KMS-11 (cell line): ENCODE results near the gene DSCAM.

Source experiments
- H2AFZ ChIP-seq: fragments of 200-600 bp; sonication (generic); 2 replicates; pipeline ENCODE4 v1.6.1; 2016; ENCODE audit warnings: antibody characterized with exemption, mixed run types, low read depth
- H3K27ac ChIP-seq: fragments of 200-600 bp; sonication (generic); 2 replicates; pipeline ENCODE4 v1.6.1; 2016; ENCODE audit warnings: mild to moderate bottlenecking, mixed run types
- H3K27me3 ChIP-seq: fragments of 200-600 bp; sonication (generic); 2 replicates; pipeline ENCODE4 v1.6.1; 2017; ENCODE audit warnings: mild to moderate bottlenecking, low read depth, mixed run types, moderate library complexity; ENCODE audit not compliant: insufficient read depth
- H3K36me3 ChIP-seq: fragments of 200-600 bp; sonication (generic); 2 replicates; pipeline ENCODE4 v1.6.1; 2017; ENCODE audit warnings: mild to moderate bottlenecking, mixed run types; ENCODE audit not compliant: insufficient read depth
- H3K4me1 ChIP-seq: fragments of 200-600 bp; sonication (generic); 2 replicates; pipeline ENCODE4 v1.6.1; 2016; ENCODE audit warnings: mild to moderate bottlenecking, low read depth, mixed run types; ENCODE audit not compliant: poor library complexity, severe bottlenecking
- H3K4me2 ChIP-seq: fragments of 200-600 bp; sonication (generic); 2 replicates; pipeline ENCODE4 v1.7.0; 2016; ENCODE audit warnings: mild to moderate bottlenecking, mixed run types
- H3K4me3 ChIP-seq: fragments of 200-600 bp; sonication (generic); IDR thresholded peaks from 2 replicates; pipeline ENCODE4 v1.6.1; 2017; ENCODE audit warnings: low read depth, low read length, mixed read lengths; ENCODE audit not compliant: insufficient read depth
- H3K79me2 ChIP-seq: fragments of 200-600 bp; sonication (generic); 2 replicates; pipeline ENCODE4 v1.6.1; 2016; ENCODE audit warnings: low read depth, mixed run types; ENCODE audit not compliant: insufficient read depth
- H3K9ac ChIP-seq: fragments of 200-600 bp; sonication (generic); 2 replicates; pipeline ENCODE4 v1.6.1; 2016; ENCODE audit warnings: mild to moderate bottlenecking, mixed run types
- H4K20me1 ChIP-seq: fragments of 200-600 bp; sonication (generic); 2 replicates; pipeline ENCODE4 v1.6.1; 2016; ENCODE audit warnings: mild to moderate bottlenecking, mixed run types; ENCODE audit not compliant: insufficient read depth
- CTCF ChIP-seq: fragments of 200-600 bp; sonication (generic); conservative IDR thresholded peaks from 2 replicates; pipeline ENCODE4 v1.6.1; 2017; ENCODE audit warnings: low read depth, mild to moderate bottlenecking, antibody characterized with exemption, low read length, moderate library complexity, mixed read lengths

Gene DSCAM

GRCh38 chr21:40858517-40858916 is 11.6 kb upstream of the DSCAM start:
- Histone ChIP-seq H3K4me3 (no peak overlapping the region), H3K27me3 (no peaks in the 10 kb centered on the region), H3K36me3 (no peaks in the 10 kb centered on the region), H3K4me1 (no peaks in the 10 kb centered on the region), H3K79me2 (no peaks in the 10 kb centered on the region), H4K20me1 (no peaks in the 10 kb centered on the region), H3K27ac (no peak overlapping the region), H3K4me2 (no peak overlapping the region), H2AFZ (no peak overlapping the region), H3K9ac (no peak overlapping the region)
- no peak for TF ChIP-seq CTCF

- no peaks in the 10 kb centered on the region for H3K79me2 ChIP-seq
- H3K4me3 ChIP-seq = no peak overlapping the region
- no peak overlapping the region for H2AFZ ChIP-seq
- H3K4me1 ChIP-seq = peaks cover 7% of the 10 kb centered on the region
- no peak for TF ChIP-seq CTCF
- no peak overlapping the region for H3K9ac ChIP-seq
- H3K27me3 ChIP-seq = no peaks in the 10 kb centered on the region
- H3K36me3 ChIP-seq = no peaks in the 10 kb centered on the region
- no peak overlapping the region for H3K4me2 ChIP-seq
- H4K20me1 ChIP-seq = no peaks in the 10 kb centered on the region
- no peak overlapping the region for H3K27ac ChIP-seq
Measured at GRCh38 chr21:40853956-40854688, 7.2 kb upstream of the DSCAM start.

DNA sequence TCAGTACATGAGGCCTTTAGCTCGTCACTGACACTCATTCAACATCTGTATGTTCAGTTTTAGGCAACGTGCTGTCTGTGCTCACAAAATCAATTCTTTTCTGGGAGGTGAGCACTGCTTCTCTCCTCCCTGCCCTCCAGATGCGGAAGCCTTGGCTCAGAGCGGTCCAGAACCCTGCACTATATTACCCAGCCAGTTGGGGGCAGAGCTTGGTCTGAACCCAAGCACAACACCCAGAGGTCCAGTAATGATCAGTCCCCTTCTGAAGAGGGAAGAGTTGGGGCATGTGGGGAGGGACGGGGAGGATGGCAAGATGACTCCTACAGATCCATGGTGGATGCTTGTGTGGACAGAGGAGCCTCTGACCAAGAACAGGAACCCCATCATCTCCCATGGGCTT is 5.6 kb upstream of the DSCAM start:
- Histone ChIP-seq H3K79me2 (no peaks in the 10 kb centered on the region), H3K36me3 (no peaks in the 10 kb centered on the region), H3K9ac (no peak overlapping the region), H3K4me3 (no peak overlapping the region), H3K4me1 (peaks cover 7% of the 10 kb centered on the region), H3K27ac (no peak overlapping the region), H3K4me2 (no peak overlapping the region), H4K20me1 (no peaks in the 10 kb centered on the region), H3K27me3 (no peaks in the 10 kb centered on the region), H2AFZ (no peak overlapping the region)
- no peak for TF ChIP-seq CTCF

- H3K27me3 ChIP-seq = no peaks in the 10 kb centered on the region
- no peaks in the 10 kb centered on the region for H3K36me3 ChIP-seq
- H4K20me1 ChIP-seq = no peaks in the 10 kb centered on the region
- no peak overlapping the region for H3K4me2 ChIP-seq
- H3K4me1 ChIP-seq = peaks cover 7% of the 10 kb centered on the region
- no peak for TF ChIP-seq CTCF
- H2AFZ ChIP-seq = no peak overlapping the region
- H3K9ac ChIP-seq = no peak overlapping the region
- no peak overlapping the region for H3K27ac ChIP-seq
- H3K4me3 ChIP-seq = no peak overlapping the region
- no peaks in the 10 kb centered on the region for H3K79me2 ChIP-seq
Measured at GRCh38 chr21:40851749-40852148, 4.8 kb upstream of the DSCAM start.
